ENCODE measurements around the gene ALCAM.
"Not testable (repeated sequence)": the region's sequence is repeated elsewhere in the genome, so short reads cannot be mapped to it uniquely, and the experiment has no call there.

The ALCAM gene

DNA sequence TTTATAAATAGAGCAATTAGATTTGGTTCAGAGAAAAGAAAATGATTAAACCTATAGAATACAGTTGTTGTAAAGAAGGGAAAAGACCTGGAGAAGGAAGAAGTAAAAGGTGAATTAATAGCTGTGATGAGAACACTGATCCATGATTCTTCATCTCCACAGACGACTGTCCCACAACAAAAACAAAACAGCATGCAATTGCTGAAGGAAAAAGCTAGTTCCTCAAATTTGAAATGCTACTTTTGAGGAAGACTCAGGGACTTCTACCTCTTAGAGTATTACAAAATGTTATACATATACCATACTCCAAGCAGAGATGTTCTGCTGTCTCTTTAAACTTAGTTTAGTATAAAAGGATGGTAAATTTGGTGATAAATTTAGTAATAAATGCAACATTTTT lies 21.5 kb downstream of the ALCAM start:
- no peak for DNase-seq (ENCODE audit: low read depth in 2 of 2)

GRCh38 chr3:105389759-105390158 lies 23.1 kb downstream of the ALCAM start:
- DNase-seq (ENCODE audit: low read depth in 2 of 2): not testable (repeated sequence)

DNA sequence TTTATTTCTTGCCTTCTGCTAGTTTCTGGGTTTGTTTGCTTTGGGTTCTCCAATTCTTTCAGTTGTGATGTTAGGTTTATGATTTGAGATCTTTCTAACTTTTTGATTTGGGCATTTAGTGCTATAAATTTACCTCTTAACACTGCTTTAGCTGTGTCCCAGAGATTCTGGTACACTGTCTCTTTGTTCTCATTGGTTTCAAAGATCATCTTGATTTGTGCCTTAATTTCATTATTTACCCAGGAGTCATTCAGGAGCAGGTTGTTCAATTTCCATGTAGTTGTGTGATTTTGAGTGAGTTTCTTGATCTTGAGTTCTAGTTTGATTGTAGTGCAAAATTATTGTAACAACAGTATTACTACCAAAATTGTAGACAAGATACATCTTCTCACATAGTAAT lies 25.9 kb downstream of the ALCAM start:
- not testable (repeated sequence) for DNase-seq (ENCODE audit: low read depth in 2 of 2)

GRCh38 chr3:105394177-105394576 lies 27.5 kb downstream of the ALCAM start:
- no peak for DNase-seq (ENCODE audit: low read depth in 2 of 2)

GRCh38 chr3:105397974-105398373 lies 31.3 kb downstream of the ALCAM start:
- no peak for DNase-seq (ENCODE audit: low read depth in 2 of 2)

GRCh38 chr3:105398437-105398836 lies 31.7 kb downstream of the ALCAM start:
- DNase-seq (ENCODE audit: low read depth in 2 of 2): no peak

DNA sequence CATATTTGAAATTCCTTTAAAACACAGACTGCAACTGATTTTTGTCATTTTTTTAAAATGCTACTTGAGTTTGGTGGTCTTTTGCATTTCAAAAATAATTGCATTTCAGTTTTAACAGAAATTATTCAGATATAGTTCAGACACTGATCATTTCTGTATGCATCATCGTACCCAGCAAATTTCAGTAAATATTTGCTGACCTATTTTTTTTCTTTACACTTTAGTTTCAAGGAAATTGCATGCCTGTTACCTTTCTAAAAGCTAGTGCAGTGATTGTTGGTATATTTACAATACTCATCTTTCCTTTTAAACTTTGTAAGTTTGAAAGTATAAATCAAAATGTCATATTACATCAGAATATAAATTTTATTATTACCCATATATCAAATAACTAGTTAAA lies 32.4 kb downstream of the ALCAM start:
- no peak for DNase-seq (ENCODE audit: low read depth in 2 of 2)

DNA sequence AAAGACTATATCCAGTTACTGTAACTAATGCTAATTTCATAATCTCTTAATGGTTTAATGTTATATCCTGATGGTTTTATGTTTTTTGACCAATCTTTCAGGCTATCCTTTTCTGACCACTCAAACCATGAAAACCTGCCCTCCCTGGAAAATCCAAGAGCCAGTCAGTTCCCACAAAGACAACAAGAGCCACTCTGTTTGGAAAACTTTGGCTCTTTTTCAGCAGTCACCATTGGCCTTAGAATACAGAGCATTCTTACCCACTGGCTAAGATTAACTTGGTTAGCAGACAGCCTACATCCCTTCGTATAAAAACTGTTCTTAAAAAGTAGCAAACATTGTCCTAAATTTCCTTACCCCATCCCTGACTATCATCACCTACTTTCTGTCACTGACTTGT lies 32.9 kb downstream of the ALCAM start:
- DNase-seq (ENCODE audit: low read depth in 2 of 2): no peak

DNA sequence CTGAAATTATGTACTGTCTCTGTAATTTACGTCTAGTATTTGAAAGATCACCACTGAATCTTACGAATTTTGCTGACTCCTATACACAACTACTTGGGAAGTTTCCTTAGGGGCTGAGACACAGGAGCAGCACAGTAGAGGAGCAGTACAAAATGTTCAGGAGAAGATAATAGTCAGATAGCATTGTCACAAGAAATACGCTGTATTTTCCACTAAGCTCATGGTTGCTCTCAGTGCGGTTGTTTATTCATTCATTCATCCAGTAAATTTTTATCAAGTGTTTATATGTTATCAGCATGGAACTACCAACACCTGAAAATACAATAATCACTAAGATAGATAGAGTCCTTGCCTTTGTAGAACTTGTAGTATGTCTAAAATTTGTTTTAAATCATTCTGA lies 34.5 kb downstream of the ALCAM start:
- no peak for DNase-seq (ENCODE audit: low read depth in 2 of 2)

GRCh38 chr3:105401691-105402149 lies 35.0 kb downstream of the ALCAM start:
- DNase-seq (ENCODE audit: low read depth in 2 of 2): no peak

DNA sequence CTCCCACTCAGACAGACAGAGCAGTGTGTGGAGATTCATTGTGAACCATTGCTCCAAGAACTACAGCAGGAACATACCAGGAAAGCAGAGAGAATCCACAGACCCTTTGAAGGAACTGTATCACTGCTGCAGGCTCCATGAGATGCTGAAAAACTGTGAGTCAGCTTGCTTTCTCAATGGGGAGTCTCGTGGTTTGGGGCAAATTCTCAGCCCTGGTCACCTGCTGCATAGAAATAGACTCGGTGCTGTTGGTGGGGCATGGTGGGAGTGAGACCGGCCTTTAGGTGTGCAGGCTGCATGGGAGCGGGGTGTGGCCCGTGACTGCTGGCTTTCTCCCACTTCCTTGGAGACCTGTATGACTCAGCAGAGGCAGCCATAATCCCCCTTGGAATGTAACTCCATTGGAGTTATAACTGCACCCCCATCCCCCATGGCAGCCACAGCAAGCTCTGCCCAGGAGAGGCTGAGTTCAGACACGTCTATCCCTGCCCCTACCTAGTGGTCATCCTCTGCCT lies 35.6 kb downstream of the ALCAM start:
- DNase-seq (ENCODE audit: low read depth in 2 of 2): no peak

- DNase-seq (ENCODE audit: low read depth in 2 of 2): not testable (repeated sequence)
Measured at GRCh38 chr3:105403034-105403433, 36.3 kb downstream of the ALCAM start.

DNA sequence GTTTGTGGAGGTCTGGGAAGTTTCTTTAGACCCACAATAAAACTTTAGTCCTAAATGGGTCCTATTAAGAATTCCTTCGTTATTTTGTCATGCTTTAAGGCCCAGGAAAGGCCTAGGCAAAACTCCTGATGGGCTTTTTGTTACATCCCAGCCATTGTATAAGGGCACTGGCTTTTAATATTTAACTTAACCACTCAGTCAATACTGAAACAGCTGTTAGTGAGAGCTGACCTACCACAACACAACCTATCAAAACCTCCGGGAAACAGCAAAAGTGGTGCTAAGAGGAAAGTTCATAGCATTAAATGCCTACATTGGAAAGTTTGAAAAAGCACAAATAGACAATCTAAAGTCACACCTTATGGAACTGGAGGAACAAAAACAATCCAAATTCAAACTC lies 39.6 kb downstream of the ALCAM start:
- DNase-seq (ENCODE audit: low read depth in 2 of 2): no peak

- no peak for DNase-seq (ENCODE audit: low read depth in 2 of 2)
Measured at GRCh38 chr3:105409364-105409763, 42.7 kb downstream of the ALCAM start.

DNA sequence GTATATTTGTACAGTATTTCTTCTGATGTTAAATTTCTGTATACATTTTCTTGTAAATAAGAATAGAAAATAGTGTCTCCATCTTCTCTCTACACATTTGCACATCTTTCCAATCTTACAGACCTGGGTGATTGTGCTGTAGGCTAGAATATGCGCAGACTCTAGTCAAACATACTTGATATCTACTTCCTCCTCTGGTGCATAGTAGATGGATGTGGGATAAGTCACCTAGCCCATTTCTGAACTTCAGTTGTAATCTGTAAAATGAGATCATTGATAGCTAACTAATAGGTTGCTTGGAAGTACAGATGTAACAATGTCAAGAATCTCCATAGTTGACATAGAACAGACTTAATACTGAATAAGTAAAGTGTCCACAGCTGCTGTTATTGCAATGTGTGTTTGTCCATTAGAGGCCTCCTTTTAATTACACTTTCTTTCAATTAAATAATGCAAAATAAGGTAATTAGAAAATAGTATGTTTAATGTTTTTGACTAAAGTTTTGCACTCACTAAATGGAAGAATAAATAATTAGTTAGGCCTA lies 46.7 kb downstream of the ALCAM start:
- DNase-seq (ENCODE audit: low read depth in 2 of 2): no peak

GRCh38 chr3:105414841-105415240 lies 48.1 kb downstream of the ALCAM start:
- no peak for DNase-seq (ENCODE audit: low read depth in 2 of 2)

DNA sequence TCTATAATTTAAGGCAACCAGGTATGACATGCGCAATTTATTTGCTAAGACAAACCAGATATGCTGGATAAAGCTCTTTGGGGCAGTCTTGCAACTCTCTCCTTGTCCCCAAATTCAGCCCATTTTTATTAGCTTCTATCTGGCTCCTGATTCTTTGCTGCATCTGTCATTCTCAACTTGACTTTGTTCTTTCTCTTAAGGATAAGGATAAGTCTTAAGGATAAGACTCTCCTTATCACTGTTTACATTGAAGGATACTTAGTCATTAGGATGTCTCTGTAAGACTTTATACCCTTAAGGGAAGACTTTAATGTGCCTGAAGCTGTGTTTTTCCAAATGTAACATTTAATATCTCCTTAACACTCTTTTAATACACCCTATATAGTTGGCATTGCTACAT lies 49.2 kb downstream of the ALCAM start:
- no peak for DNase-seq (ENCODE audit: low read depth in 2 of 2)

- DNase-seq (ENCODE audit: low read depth in 2 of 2): no peak
Measured at GRCh38 chr3:105417525-105418289, 51.0 kb downstream of the ALCAM start.

- no peak for DNase-seq (ENCODE audit: low read depth in 2 of 2)
Measured at GRCh38 chr3:105422645-105423044, 55.9 kb downstream of the ALCAM start.

DNA sequence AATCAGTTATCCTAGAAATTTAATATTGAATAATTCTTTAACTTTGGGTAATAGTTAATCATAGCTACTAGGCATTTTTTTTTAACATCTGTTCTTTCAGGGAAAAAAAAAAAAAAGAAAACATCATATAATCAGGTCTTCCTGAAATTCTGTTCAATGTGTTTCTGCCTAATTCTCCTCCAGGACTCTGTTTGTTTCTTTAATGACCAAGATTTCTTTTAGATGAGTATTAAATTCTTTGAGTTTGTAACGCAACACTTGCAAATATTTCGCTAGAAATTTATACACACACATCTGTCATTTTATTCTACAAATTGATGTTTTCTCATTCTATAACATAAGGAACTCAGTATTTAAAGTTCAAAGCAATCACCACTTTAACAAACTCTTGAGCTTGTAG lies 56.7 kb downstream of the ALCAM start:
- DNase-seq (ENCODE audit: low read depth in 2 of 2): no peak

- no peak for DNase-seq (ENCODE audit: low read depth in 2 of 2)
Measured at GRCh38 chr3:105424412-105425152, 57.9 kb downstream of the ALCAM start.

- DNase-seq (ENCODE audit: low read depth in 2 of 2): no peak
Measured at GRCh38 chr3:105425153-105425502, 58.4 kb downstream of the ALCAM start.

- DNase-seq (ENCODE audit: low read depth in 2 of 2): no peak
Measured at GRCh38 chr3:105427332-105427731, 60.6 kb downstream of the ALCAM start.
